GM23248 (cell line): Measurements from ENCODE around the gene CAMKK1. TPM values are rescaled to one million over a fixed set of nuclear protein-coding genes. Genes with fewer than 3 reads are reported as not detected.

Experiments
- DNase-seq: peaks from one replicate; pipeline ENCODE4 v3.0.0-alpha.2; 2015
- H2AFZ ChIP-seq: fragments of 200-600 bp; sonication (generic); 2 replicates; pipeline ENCODE4 v1.6.1; 2016; ENCODE audit warnings: antibody characterized with exemption
- H3F3A ChIP-seq: fragments of 200-600 bp; sonication (generic); 2 replicates; pipeline ENCODE4 v1.6.1; 2016; ENCODE audit warnings: mild to moderate bottlenecking, antibody characterized with exemption, mixed run types; ENCODE audit not compliant: insufficient read depth
- H3K27ac ChIP-seq: fragments of 200-600 bp; sonication (generic); 2 replicates; pipeline ENCODE4 v1.5.1; 2016; ENCODE audit warnings: mild to moderate bottlenecking
- H3K27me3 ChIP-seq: fragments of 200-600 bp; sonication (generic); replicated peaks from 2 replicates; pipeline ENCODE4 v1.6.1; 2016; ENCODE audit warnings: mild to moderate bottlenecking; ENCODE audit not compliant: insufficient read depth
- H3K36me3 ChIP-seq: fragments of 200-600 bp; sonication (generic); 2 replicates; pipeline ENCODE4 v1.6.1; 2016; ENCODE audit warnings: low read depth, mild to moderate bottlenecking
- H3K4me1 ChIP-seq: fragments of 200-600 bp; sonication (generic); 2 replicates; pipeline ENCODE4 v1.6.1; 2016; ENCODE audit warnings: mild to moderate bottlenecking; ENCODE audit not compliant: insufficient read depth
- H3K4me2 ChIP-seq: fragments of 200-600 bp; sonication (generic); one replicate; pipeline ENCODE4 v1.6.1; 2016; ENCODE audit warnings: mild to moderate bottlenecking; ENCODE audit not compliant: unreplicated experiment
- H3K4me3 ChIP-seq: fragments of 200-600 bp; sonication (generic); 2 replicates; pipeline ENCODE4 v1.5.1; 2016; ENCODE audit warnings: mild to moderate bottlenecking
- H3K79me2 ChIP-seq: fragments of 200-600 bp; sonication (generic); 2 replicates; pipeline ENCODE4 v1.6.1; 2016; ENCODE audit warnings: mild to moderate bottlenecking; ENCODE audit not compliant: insufficient read depth
- H3K9ac ChIP-seq: fragments of 200-600 bp; sonication (generic); 2 replicates; pipeline ENCODE4 v1.6.1; 2016; ENCODE audit warnings: mild to moderate bottlenecking
- H3K9me2 ChIP-seq: fragments of 200-600 bp; sonication (generic); 2 replicates; pipeline ENCODE4 v1.6.1; 2016; ENCODE audit warnings: mixed run types, mild to moderate bottlenecking, moderate library complexity; ENCODE audit not compliant: insufficient read depth
- H3K9me3 ChIP-seq: fragments of 200-600 bp; sonication (generic); one replicate; pipeline ENCODE4 v1.6.1; 2017; ENCODE audit warnings: low read depth
- H4K20me1 ChIP-seq: fragments of 200-600 bp; sonication (generic); 2 replicates; pipeline ENCODE4 v1.6.0; 2016; ENCODE audit not compliant: insufficient read depth
- EZH2 ChIP-seq: fragments of 200-600 bp; sonication (generic); IDR thresholded peaks from 2 replicates; pipeline ENCODE4 v1.6.1; 2018; ENCODE audit warnings: antibody characterized with exemption, mild to moderate bottlenecking; ENCODE audit not compliant: insufficient read depth, poor library complexity, severe bottlenecking
- EZH2phosphoT487 ChIP-seq: fragments of 200-600 bp; sonication (generic); IDR thresholded peaks from 2 replicates; pipeline ENCODE4 v1.6.1; 2018; ENCODE audit warnings: antibody characterized with exemption, moderate library complexity, mild to moderate bottlenecking, low read depth; ENCODE audit not compliant: insufficient read depth
- WGBS, 2 experiments: methylation state at CpG; one replicate each; pipeline ENCODE4 v1.1.6; 2015 to 2017; ENCODE audit warnings: low lambda C conversion rate in 2 of 2, low coverage in 1 of 2; ENCODE audit errors: missing lambda C conversion rate in 2 of 2; 5-methylcytosine and 5-hydroxymethylcytosine counted together
- in situ Hi-C: fragments of 300-500 bp; cut with MboI; formaldehyde crosslinking; loops from 2 replicates; pipeline ENCODE4 v1.15.0; 2020
- polyA plus RNA-seq: library from polyadenylated mRNA; unstranded; fragments of >200 nt; fragmentation: Nextera tagmentation; extraction: Ambion mirVana; gene quantifications from 2 replicates; pipeline ENCODE4 v1.2.1, GENCODE V29; 2016
- total RNA-seq: library from RNA; depleted of rRNA; stranded (reverse); fragments of >200 nt; shearing (Covaris generic); gene quantifications from 2 replicates; pipeline ENCODE4 v1.2.3, GENCODE V29; 2014

Gene CAMKK1
- total and polyA plus RNA-seq, 2 experiments from 2014 or later, result 4.0 to 4.5 TPM

DNA sequence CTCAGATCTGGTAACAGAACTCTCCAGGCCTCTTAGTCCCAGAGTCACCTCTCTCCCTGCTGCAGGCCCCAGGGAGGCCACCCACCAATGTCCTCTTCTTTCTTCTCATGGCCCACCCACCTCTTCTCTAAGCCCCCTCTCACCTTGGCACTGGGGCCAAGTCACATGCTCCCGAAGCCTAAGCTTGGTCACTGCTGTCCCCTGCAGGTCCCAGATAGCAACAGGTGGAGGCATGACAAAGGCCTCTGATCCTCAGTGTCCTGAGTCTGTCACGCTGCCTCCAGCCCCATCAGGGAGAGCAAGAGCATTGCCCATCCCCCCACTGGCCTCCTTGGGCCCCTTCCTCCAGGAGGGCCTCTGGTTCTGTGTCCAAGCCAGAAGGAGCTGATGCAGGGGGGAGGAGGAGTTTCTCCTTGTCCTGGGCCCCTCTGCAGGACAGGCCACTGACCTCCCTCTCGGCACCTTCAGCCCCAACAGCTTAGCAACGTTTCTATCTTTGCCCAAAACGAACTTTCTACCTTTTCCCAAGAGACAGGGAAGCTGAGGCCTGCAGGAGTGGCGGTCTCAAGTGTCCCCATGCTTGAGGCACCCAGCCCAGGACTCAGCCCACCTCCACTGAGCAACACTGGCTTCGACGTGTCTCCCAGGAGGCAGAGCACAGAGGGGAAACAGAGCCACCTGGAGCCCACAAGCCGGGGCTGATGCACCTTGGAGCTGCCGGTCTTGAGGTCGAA is 14.8 kb upstream of the CAMKK1 start:
- Histone ChIP-seq H3F3A (no peaks in the 10 kb centered on the region), H2AFZ (no peak overlapping the region), H3K4me1 (no peaks in the 10 kb centered on the region), H3K4me2 (no peak overlapping the region), H3K4me3 (no peak overlapping the region), H4K20me1 (no peaks in the 10 kb centered on the region), H3K9me2 (no peaks in the 10 kb centered on the region), H3K27me3 (no peaks in the 10 kb centered on the region), H3K27ac (no peak overlapping the region), H3K9me3 (no peaks in the 10 kb centered on the region), H3K36me3 (no peaks in the 10 kb centered on the region), H3K79me2 (no peaks in the 10 kb centered on the region), H3K9ac (no peak overlapping the region)
- in situ Hi-C loops, result no loop called here
- no peak for TF ChIP-seq EZH2phosphoT487
- no peak for TF ChIP-seq EZH2
- WGBS, 2 experiments, result 74 to 77% methylated on average over 11 of the region's 11 CpGs
- no peak for DNase-seq

- Histone ChIP-seq H3K4me3 (no peak overlapping the region), H3K27ac (no peak overlapping the region), H3K79me2 (no peaks in the 10 kb centered on the region), H3K27me3 (no peaks in the 10 kb centered on the region), H3F3A (no peaks in the 10 kb centered on the region), H3K9me3 (no peaks in the 10 kb centered on the region), H2AFZ (no peak overlapping the region), H3K4me2 (no peak overlapping the region), H3K36me3 (no peaks in the 10 kb centered on the region), H3K9ac (no peak overlapping the region), H3K4me1 (no peaks in the 10 kb centered on the region), H4K20me1 (no peaks in the 10 kb centered on the region), H3K9me2 (no peaks in the 10 kb centered on the region)
- WGBS, 2 experiments, result 58 to 65% methylated on average over 4 of the region's 4 CpGs
- DNase-seq, result no peak
- in situ Hi-C loops, result no loop called here
- TF ChIP-seq EZH2 (no peak), EZH2phosphoT487 (no peak)
These were observed 14.0 kb upstream of the CAMKK1 start for GRCh38 chr17:3906881-3907280.

DNA sequence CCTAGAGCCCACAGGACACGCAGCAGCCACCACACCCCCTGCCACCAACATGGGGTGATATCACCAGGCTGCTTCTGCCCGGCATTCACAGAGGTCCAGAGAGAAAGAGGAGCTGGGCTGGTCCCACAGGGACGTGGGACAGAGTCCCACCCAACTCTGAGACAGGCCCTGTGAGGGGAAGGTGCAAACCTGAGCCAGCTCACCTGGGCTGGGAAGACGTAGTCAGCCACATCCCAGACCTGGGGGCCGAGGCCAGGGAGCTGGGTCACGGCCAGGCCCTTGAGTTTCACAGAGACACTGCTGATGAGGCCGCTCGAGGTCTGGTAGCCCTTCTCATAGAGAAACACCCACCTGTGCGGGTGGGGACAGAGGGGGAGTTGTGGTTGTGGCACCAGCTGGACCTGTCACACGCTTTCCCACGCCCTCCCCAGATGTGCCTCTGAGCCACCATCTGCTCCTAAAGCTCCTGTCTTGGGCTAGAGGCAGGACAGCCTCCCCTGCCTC is 12.2 kb upstream of the CAMKK1 start:
- H3K36me3 ChIP-seq, result no peaks in the 10 kb centered on the region
- H3F3A ChIP-seq, result no peaks in the 10 kb centered on the region
- H3K79me2 ChIP-seq, result no peaks in the 10 kb centered on the region
- H3K27ac ChIP-seq, result no peak overlapping the region
- H4K20me1 ChIP-seq, result no peaks in the 10 kb centered on the region
- H3K4me3 ChIP-seq, result no peak overlapping the region
- no peak overlapping the region for H2AFZ ChIP-seq
- no peak for DNase-seq
- no peak overlapping the region for H3K9ac ChIP-seq
- TF ChIP-seq EZH2, result no peak
- no peak for TF ChIP-seq EZH2phosphoT487
- H3K9me3 ChIP-seq, result no peaks in the 10 kb centered on the region
- no peaks in the 10 kb centered on the region for H3K4me1 ChIP-seq
- no peaks in the 10 kb centered on the region for H3K9me2 ChIP-seq
- H3K27me3 ChIP-seq, result no peaks in the 10 kb centered on the region
- 87 to 89% methylated on average over 11 of the region's 11 CpGs for WGBS, 2 experiments
- in situ Hi-C loops, result no loop called here
- no peak overlapping the region for H3K4me2 ChIP-seq

DNA sequence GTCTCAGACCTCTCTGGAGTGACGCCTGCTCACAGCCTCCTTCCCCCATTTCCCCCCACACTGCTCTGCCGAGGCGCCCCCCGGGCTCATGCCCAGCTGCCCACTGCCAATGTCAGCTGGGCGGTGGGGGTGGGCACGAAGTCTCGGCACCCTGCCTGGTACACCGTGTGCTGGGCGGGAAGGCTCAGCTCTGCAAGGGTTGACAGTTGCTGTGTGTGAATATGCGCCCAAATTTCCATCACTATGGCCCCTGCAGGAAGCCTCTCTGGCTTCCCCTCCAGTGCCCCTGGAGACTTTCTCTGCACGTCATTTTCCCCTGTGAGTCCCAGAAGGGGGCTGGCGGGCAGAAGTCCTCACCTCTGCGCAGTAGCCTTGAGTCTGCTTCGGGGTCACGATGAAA is 11.6 kb upstream of the CAMKK1 start:
- Histone ChIP-seq H2AFZ (no peak overlapping the region), H3K9ac (no peak overlapping the region), H3K4me2 (no peak overlapping the region), H3K36me3 (no peaks in the 10 kb centered on the region), H3K27me3 (no peaks in the 10 kb centered on the region), H3K27ac (no peak overlapping the region), H4K20me1 (no peaks in the 10 kb centered on the region), H3K4me1 (no peaks in the 10 kb centered on the region), H3K4me3 (no peak overlapping the region), H3F3A (no peaks in the 10 kb centered on the region), H3K9me2 (no peaks in the 10 kb centered on the region), H3K9me3 (no peaks in the 10 kb centered on the region), H3K79me2 (no peaks in the 10 kb centered on the region)
- DNase-seq, result no peak
- no peak for TF ChIP-seq EZH2
- TF ChIP-seq EZH2phosphoT487, result no peak
- 64 to 67% methylated on average over 12 to 15 of the region's 15 CpGs for WGBS, 2 experiments
- in situ Hi-C loops, result no loop called here
